ENCODE data around the gene MYO5A.

MYO5A gene

DNA sequence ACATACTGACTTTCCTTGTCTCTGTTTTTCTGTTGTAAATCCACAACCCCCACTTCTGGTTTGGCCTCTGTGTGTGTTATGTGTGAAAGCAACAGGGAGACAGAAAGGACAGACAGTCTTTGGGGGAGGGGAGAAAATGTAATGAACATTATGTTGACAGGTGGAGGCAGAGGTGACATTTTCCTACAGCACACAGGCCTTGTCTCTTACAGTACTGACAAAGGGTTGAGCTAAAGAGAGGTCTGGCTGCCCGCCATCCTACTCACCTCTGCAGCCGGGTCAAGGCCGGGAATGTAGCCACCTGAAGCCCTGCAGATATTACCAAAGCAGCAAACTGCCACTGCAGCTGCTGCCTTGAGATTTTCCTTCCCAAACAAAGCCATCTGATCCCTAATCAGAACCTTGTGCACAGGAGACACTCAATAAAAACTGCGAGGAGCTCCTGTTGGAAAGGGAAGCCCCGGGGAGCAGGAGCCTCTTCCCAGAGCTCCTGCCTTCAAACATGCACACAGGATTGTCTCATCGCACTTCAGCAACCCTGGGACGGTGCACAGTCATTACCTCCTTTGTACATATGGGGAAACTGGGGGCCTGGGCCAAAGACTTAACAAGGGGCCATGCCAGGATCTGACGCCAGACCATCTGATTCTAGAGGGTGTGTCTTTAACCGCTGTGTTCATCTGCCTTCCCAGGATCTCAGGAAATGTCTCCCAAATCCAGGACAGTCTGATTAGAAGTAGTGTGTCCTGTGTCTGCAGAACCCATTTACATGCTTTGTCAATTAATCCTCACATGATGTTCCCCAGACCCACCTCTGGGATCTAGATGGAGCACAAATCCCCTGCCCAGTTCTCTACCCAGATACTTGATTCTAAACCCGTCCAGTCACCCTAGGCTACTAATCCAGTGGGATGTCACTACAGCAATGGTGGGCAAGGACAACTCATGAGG is 247.3 kb downstream of the MYO5A start:
- no peak for DNase-seq

GRCh38 chr15:52280326-52281084 is 248.2 kb downstream of the MYO5A start:
- DNase-seq, result no peak

DNA sequence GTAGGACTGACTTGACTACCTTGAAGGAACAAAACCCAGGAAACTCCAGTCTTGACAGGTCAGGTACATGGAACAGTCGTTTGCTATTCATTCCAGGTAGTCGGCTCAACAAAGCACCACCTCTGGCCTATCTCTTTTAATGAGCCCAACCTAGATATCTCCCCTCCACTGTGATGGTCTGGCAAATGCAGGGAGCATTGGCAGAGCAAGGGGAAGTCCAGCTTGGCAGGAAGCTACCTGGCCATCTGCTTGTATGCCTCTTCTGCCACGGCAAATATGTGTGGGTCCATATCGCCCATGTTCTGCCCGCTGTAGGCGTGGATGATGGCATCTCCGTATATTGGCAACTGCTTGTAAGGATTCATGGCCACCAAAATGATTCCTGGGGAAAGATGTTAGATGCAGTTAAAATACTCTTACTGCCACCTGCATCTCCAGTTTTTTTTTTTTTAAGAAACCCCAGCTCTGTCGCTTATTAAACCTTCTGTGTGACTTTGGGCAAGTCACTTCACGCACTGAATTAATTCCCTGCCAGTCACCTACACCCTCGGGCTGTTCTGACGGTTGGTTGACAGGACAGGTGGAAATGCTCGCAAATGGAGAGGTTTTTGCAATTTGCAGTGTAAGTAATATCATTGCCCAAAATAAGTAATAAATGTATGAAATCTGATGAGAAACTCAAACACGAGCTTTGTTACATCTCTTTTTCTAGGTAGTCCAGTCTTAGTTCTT is 249.9 kb downstream of the MYO5A start:
- DNase-seq, result no peak

DNA sequence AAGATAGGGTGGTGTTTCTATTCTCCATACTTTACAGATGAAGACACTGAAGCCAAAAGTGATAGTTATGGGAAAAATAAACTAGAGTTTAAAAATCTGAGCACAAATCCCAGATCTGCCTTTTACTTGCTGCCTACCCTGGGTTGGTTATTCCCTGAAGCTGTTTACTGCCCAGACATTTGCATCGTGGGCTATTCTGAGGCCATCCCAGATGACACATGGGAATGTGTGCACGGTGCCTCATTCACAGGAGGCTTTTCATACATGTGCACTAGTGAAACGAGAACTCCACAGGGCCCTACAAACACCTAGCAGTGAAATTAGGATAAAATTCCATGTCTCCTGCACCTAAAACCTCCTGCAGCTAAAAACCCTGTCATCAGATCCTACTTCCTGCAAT is 250.5 kb downstream of the MYO5A start:
- no peak for DNase-seq

DNA sequence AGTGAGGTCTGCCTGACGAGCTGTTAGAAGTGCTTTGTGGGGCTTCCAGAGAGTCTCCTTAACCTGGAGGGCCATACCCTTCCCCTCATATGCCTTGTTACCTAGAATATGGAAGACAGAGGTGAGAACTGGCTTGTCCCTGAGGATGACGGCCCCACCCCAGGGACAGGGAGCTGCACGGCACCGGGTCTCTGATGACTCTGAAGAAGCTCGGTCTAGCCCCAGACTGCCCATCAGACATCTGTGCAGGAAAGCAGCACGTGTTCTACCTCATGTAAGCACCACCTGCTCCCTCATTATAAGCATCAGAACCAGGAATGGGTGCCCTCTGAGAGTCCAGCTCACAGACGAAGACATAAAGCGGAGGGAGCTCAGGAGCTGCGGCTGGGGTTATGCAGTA is 251.1 kb downstream of the MYO5A start:
- DNase-seq, result no peak

DNA sequence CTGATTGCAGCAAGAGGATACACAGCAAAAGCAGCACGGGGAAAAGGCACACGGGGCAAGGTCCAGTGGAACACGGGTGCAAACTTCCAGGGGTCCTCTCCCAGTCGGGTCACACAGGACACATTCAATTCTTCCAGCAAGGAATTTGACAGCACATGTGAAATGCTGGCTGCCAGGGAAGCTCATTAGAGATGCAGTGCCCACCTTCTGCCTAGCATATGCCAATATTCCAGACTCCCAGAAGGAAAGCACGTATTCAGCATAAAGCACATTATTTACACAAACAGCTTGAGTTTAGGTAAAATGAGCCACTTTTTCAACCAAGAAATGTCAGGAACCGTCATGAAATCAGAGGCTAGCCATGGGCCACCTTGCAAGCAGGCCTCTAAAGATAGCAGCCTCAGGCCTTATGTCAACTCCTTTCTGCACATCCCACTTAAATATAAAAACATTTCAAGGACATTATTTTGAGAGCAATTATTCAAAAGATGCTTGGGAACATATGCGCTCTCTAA is 252.4 kb downstream of the MYO5A start:
- DNase-seq, result no peak

DNA sequence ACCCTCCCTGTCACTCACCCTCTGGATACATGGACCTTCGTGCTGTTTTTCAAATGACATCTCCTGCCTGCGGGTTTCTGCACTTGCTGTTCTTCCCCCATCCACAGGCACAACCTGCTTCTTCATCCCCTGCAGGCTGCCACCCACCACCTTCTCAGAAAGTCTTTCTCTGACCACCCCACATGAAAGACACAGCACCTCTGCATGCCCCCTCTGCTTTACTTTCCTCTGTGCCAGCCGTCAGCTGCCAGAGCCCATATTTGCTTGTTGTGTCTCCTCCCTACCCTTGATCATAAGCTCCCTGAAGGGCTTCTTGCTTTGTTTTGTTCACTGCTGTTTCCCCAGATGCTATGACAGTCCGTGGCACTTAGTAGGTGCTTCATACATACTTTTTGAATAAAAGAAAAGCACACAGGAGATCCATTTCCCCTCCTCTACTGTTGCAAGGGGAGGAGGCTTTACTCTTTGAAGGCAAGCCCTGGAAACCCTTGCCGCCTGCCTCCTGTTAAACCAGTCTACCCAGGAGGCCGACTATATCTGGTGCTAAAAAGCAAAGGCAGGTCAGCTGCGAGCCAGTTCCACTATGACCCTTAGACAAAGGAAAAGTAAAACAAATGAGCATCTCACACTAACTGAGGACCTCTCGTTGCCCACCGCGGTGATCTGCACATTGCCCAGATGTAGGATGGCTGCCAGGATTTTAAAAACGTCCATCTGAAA is 265.0 kb downstream of the MYO5A start:
- DNase-seq, result no peak

DNA sequence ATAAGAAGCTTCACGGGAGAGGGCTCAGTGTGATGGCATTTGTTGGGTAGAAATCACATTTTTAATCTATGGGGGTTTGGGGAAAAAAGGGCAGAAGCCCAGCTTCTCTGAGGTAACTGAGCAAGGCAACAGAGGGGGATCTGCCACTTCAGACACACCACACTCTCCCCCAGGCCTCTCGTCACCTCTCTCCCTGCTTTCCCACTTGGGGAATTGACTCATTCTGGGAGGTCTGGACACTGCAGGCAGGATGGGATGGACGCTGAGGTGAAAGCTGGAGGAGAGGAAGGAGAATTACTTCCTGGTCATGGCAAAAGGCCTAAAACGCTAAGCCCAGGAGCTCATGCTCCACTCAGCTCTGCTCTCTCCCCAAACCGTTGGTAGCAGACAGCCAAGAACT is 266.3 kb downstream of the MYO5A start:
- DNase-seq, result no peak

DNA sequence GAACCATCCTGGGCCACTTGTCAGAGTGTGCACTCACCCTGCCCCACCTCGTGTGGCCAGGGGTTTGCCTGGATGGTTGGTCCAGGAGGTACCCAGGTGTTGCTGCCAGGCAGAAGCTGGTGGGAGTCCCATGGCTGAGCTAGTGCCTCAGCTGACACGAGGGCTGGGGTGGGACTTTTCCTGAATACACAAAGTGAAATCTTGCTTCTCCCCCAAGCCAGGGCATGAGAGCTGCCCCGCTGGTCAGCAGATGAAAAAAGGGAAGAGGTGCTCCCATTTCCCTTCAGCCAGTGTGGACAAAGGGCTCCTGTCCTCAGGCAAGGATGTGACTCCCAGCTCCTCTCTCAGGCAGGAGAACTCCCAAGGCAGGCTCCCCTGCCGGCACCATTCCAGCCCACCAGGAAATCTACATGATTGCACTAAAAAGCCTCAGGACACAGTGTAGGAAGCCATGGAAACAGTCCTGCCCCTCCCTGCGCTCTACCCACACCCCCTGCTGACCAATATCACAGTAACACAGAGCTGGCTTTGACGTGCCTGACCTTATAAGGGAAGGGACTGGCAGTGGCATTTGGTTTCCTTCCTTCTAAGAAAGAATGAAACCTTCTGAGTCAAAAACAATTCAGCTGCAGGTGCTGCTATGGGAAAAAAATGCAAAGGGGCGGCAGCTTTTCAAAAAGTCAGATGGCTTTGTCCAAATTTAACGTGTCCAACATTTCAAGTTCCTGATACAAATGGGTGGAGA is 267.0 kb downstream of the MYO5A start:
- peak; percentile 61 to 64 for DNase-seq

- DNase-seq, result no peak
Measured at GRCh38 chr15:52261026-52261425, 267.7 kb downstream of the MYO5A start.

DNA sequence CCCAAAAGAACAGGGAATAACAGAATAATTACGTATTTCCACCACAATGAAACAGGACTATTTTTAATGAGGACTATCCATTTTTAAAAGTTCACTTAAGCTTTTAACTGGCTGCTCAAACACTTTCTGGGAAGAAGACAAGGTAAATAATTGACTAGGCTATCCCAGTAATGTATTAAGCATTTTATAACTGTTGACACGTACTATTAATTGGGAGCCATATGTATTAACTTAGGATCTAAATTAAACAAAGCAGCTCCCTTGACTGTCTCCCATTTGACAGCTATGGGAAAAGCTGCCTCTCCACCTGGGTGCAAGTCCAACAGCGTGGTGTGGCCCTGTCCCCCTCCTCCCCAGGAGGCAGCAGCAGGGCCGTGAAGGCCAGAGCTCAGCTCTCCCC is 269.2 kb downstream of the MYO5A start:
- DNase-seq, result no peak

DNA sequence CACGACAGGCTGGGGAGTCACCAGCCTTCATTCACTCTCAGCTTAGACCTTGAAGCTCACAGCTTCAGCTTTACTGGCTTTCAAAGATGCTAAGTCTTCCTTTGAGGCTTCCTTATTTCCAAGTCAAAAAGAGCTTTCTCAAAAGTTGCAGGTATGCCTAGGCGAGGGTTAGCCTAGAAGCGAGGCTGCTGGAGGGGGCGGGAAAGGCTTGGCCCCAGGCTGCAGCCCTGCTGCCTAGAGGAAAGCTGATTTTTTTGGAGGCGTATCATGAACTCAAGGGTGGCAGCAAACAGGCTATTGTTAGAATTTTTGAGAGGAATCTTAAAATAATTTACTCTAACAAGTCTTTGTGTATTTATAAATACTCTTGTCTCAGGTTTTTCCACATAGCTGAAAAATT is 270.2 kb downstream of the MYO5A start:
- no peak for DNase-seq

DNA sequence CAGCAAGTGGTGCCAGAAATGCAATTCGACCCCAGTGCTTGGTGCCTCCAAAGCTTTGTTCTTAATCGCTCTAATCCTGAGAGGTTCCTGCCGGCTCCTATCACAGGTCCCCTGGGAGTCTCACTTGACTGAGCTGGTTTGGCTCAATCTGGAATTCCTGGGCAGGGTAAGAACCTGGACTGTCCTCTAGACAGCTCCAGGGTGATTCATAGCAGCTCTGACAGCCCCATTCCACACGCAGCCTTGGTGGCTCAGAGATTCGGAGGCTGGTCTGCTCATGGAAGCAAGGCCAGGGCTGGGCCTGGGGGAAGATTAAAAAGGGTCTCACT is 271.0 kb downstream of the MYO5A start:
- DNase-seq, result no peak

Data from stimulated activated CD4-positive, alpha-beta T cell treated with anti-CD3 and anti-CD28 coated beads, Interleukin-2, amount 100 ng/mL, for 24 hours (primary cell).